ENCODE measurements around the gene PPARD. TPM values are rescaled to one million over a fixed set of nuclear protein-coding genes. Genes with fewer than 3 reads are reported as not detected.

The PPARD gene
- total RNA-seq, 2 donors from 2014 or later: 21.2 to 24.1 TPM

GRCh38 chr6:35454391-35455110, 112.2 kb downstream of the PPARD start:
- H3K9me3 ChIP-seq: no peaks in the 10 kb centered on the region
- H3K36me3 ChIP-seq: no peaks in the 10 kb centered on the region
- WGBS: 65% methylated on average over 9 of the region's 9 CpGs
- no peaks in the 10 kb centered on the region for H3K4me1 ChIP-seq (replicated peaks)
- TF ChIP-seq CTCF (IDR thresholded peaks at IDR 0.05): no peak
- TF ChIP-seq POLR2AphosphoS5 (IDR thresholded peaks at IDR 0.05): no peak
- no peak for TF ChIP-seq POLR2A (IDR thresholded peaks at IDR 0.05)
- H3K27ac ChIP-seq: peak overlapping the region in 1 of 2 donors; percentile 31
- no peak for DNase-seq (ENCODE audit: low spot score)
- H3K4me3 ChIP-seq: no peak overlapping the region
- no peaks in the 10 kb centered on the region for H3K27me3 ChIP-seq (replicated peaks; ENCODE audit: insufficient read depth)
- intact Hi-C loops (cut with DNase I): loop anchor here (5.0 kb wide), 1 partner anchor 162 kb away; no protein-coding TSS in a partner anchor

- Histone ChIP-seq H3K27ac (no peak overlapping the region), H3K36me3 (no peaks in the 10 kb centered on the region), H3K4me3 (no peak overlapping the region), H3K4me1 (replicated peaks) (no peaks in the 10 kb centered on the region), H3K27me3 (replicated peaks; ENCODE audit: insufficient read depth) (no peaks in the 10 kb centered on the region), H3K9me3 (no peaks in the 10 kb centered on the region)
- DNase-seq (ENCODE audit: low spot score): no peak
- intact Hi-C loops (cut with DNase I): no loop called here
- 76% methylated on average over 4 of the region's 4 CpGs for WGBS
- TF ChIP-seq POLR2AphosphoS5 (IDR thresholded peaks at IDR 0.05): no peak
- no peak for TF ChIP-seq POLR2A (IDR thresholded peaks at IDR 0.05)
- no peak for TF ChIP-seq CTCF (IDR thresholded peaks at IDR 0.05)
Observed at GRCh38 chr6:35457907-35458306, 115.5 kb downstream of the PPARD start.

GRCh38 chr6:35461270-35461669, 118.9 kb downstream of the PPARD start:
- H3K27ac ChIP-seq: no peak overlapping the region
- no peak overlapping the region for H3K4me3 ChIP-seq
- peak; percentile 53 for DNase-seq (ENCODE audit: low spot score)
- no peaks in the 10 kb centered on the region for H3K9me3 ChIP-seq
- H3K27me3 ChIP-seq (replicated peaks; ENCODE audit: insufficient read depth): no peaks in the 10 kb centered on the region
- TF ChIP-seq POLR2A (IDR thresholded peaks at IDR 0.05) (no peak), POLR2AphosphoS5 (IDR thresholded peaks at IDR 0.05) (peak; percentile 85)
- WGBS: 71% methylated on average over 3 of the region's 3 CpGs
- no peaks in the 10 kb centered on the region for H3K4me1 ChIP-seq (replicated peaks)
- intact Hi-C loops (cut with DNase I): no loop called here
- H3K36me3 ChIP-seq: no peaks in the 10 kb centered on the region

GRCh38 chr6:35463292-35463691, 120.9 kb downstream of the PPARD start:
- DNase-seq (ENCODE audit: low spot score): no peak
- Histone ChIP-seq H3K9me3 (no peaks in the 10 kb centered on the region), H3K36me3 (no peaks in the 10 kb centered on the region), H3K27ac (no peak overlapping the region), H3K27me3 (replicated peaks; ENCODE audit: insufficient read depth) (no peaks in the 10 kb centered on the region), H3K4me3 (no peak overlapping the region), H3K4me1 (replicated peaks) (no peaks in the 10 kb centered on the region)
- WGBS: 91% methylated on average over 4 of the region's 4 CpGs
- intact Hi-C loops (cut with DNase I): no loop called here
- TF ChIP-seq POLR2AphosphoS5 (IDR thresholded peaks at IDR 0.05): no peak

- no peaks in the 10 kb centered on the region for H3K9me3 ChIP-seq
- H3K27me3 ChIP-seq (replicated peaks; ENCODE audit: insufficient read depth): no peaks in the 10 kb centered on the region
- TF ChIP-seq POLR2A (IDR thresholded peaks at IDR 0.05): no peak
- no peak for TF ChIP-seq POLR2AphosphoS5 (IDR thresholded peaks at IDR 0.05)
- TF ChIP-seq CTCF (IDR thresholded peaks at IDR 0.05): no peak
- no peak overlapping the region for H3K4me3 ChIP-seq
- no peaks in the 10 kb centered on the region for H3K4me1 ChIP-seq (replicated peaks)
- no peak for DNase-seq (ENCODE audit: low spot score)
- no peaks in the 10 kb centered on the region for H3K36me3 ChIP-seq
- intact Hi-C loops (cut with DNase I): no loop called here
- H3K27ac ChIP-seq: no peak overlapping the region
- 86% methylated on average over 1 of the region's 1 CpG for WGBS
Observed at GRCh38 chr6:35465646-35466045, 123.3 kb downstream of the PPARD start.
